GM12878 (cell line): Measurements from ENCODE around the gene CTXND1. TPM values are rescaled to one million over a fixed set of nuclear protein-coding genes. Genes with fewer than 3 reads are reported as not detected.

Experiments
- ATAC-seq: fragments of 200-7000 bp; cut with Tn5 transposase; 3 replicates; pipeline ENCODE4 v1.9.1; 2020; ENCODE audit warnings: mild to moderate bottlenecking, moderate library complexity
- BruUV-seq: library from RNA; stranded (reverse); fragments of 400-500 nt; replicated peaks from 2 replicates; lab custom pipeline; 2021; lab: Mats Ljungman, UMichigan
- CTCF ChIA-PET: fragments of 300-600 bp; sonication (Branson Sonifier 250); formaldehyde crosslinking; extraction: SDS; loops from one replicate; lab custom pipeline; 2021; ENCODE audit warnings: inconsistent platforms; lab: Yijun Ruan, JAX
- POLR2A ChIA-PET: fragments of 350-600 bp; formaldehyde crosslinking; extraction: SDS; loops from one replicate; lab custom pipeline; 2021; ENCODE audit warnings: inconsistent platforms; lab: Charles Lee
- RAD21 ChIA-PET: fragments of 300-600 bp; sonication (Branson Sonifier 250); formaldehyde crosslinking; loops from one replicate; lab custom pipeline; 2023; ENCODE audit warnings: antibody characterized with exemption; ENCODE audit not compliant: unreplicated experiment; lab: Charles Lee
- SMC1A ChIA-PET: fragments of 300-600 bp; sonication (Branson Sonifier 250); formaldehyde crosslinking; loops from one replicate; lab custom pipeline; 2023; ENCODE audit not compliant: unreplicated experiment, uncharacterized antibody; lab: Charles Lee
- DNase-seq: peaks from one replicate; pipeline ENCODE4 v3.0.0-alpha.2; 2011; ENCODE audit warnings: low read depth, low spot score
- FAIRE-seq: peaks from 3 replicates; lab custom pipeline; 2011; peaks lifted over from hg19 to GRCh38; lab: Jason Lieb, UNC
- H2AFZ ChIP-seq: 2 replicates; pipeline ENCODE4 v1.6.0; 2011; ENCODE audit warnings: low read depth, low read length, control low read depth; ENCODE audit not compliant: control insufficient read depth
- H3K27ac ChIP-seq: 2 replicates; pipeline ENCODE4 v1.5.1; 2011; ENCODE audit warnings: control low read depth; ENCODE audit not compliant: control insufficient read depth, insufficient read depth
- H3K27me3 ChIP-seq, 2 experiments: replicated peaks in 1 of 2; 2 replicates each; pipeline versions ENCODE4 v1.6.0 to v1.6.1; 2011; ENCODE audit warnings: low read length in 1 of 2; ENCODE audit not compliant: control insufficient read depth in 2 of 2, insufficient read depth in 2 of 2
- H3K36me3 ChIP-seq, 2 experiments: 2 replicates each; pipeline ENCODE4 v1.5.1; 2011; ENCODE audit warnings: low read length in 1 of 2; ENCODE audit not compliant: control insufficient read depth in 2 of 2, insufficient read depth in 2 of 2
- H3K4me1 ChIP-seq: 2 replicates; pipeline ENCODE4 v1.6.1; 2011; ENCODE audit warnings: mild to moderate bottlenecking, low read length, moderate library complexity, mixed read lengths; ENCODE audit not compliant: control insufficient read depth, insufficient read depth
- H3K4me2 ChIP-seq: 2 replicates; pipeline ENCODE4 v1.6.0; 2011; ENCODE audit warnings: control low read depth; ENCODE audit not compliant: control insufficient read depth, insufficient read depth
- H3K4me3 ChIP-seq: fragments of 200-600 bp; sonication (generic); 2 replicates; pipeline ENCODE4 v1.5.1; 2016
- H3K79me2 ChIP-seq: 2 replicates; pipeline ENCODE4 v1.6.0; 2011; ENCODE audit warnings: low read length; ENCODE audit not compliant: control insufficient read depth, insufficient read depth
- H3K9ac ChIP-seq: 2 replicates; pipeline ENCODE4 v1.8.0; 2011; ENCODE audit warnings: low read length, control low read depth, mixed read lengths; ENCODE audit not compliant: control insufficient read depth, insufficient read depth
- H3K9me3 ChIP-seq: replicated peaks from 3 replicates; pipeline ENCODE4 v1.5.1; 2011; ENCODE audit warnings: mild to moderate bottlenecking, low read length; ENCODE audit not compliant: control insufficient read depth, insufficient read depth
- H4K20me1 ChIP-seq: 2 replicates; pipeline ENCODE4 v1.6.0; 2011; ENCODE audit not compliant: control insufficient read depth, insufficient read depth
- BACH1 ChIP-seq: fragments of 450-650 bp; IDR thresholded peaks from 2 replicates; pipeline ENCODE4 v1.6.1; 2017; ENCODE audit warnings: mild to moderate bottlenecking, borderline replicate concordance
- BRCA1 ChIP-seq: IDR thresholded peaks from 2 replicates; pipeline ENCODE4 v1.6.1; 2011; ENCODE audit warnings: low read depth, low read length, improper control_type of control experiment
- CREM ChIP-seq: IDR thresholded peaks from 2 replicates; pipeline ENCODE4 v1.6.1; 2014; ENCODE audit warnings: antibody characterized with exemption, low read depth
- GATAD2B ChIP-seq: fragments of 450-650 bp; conservative IDR thresholded peaks from 2 replicates; pipeline ENCODE4 v1.6.1; 2017; ENCODE audit warnings: low read depth, mild to moderate bottlenecking, moderate library complexity
- JUNB ChIP-seq: IDR thresholded peaks from 2 replicates; pipeline ENCODE4 v1.6.1; 2016; ENCODE audit warnings: antibody characterized with exemption, mild to moderate bottlenecking
- NBN ChIP-seq: fragments of 450-650 bp; IDR thresholded peaks from 2 replicates; pipeline ENCODE4 v1.6.1; 2016
- NFIC ChIP-seq: IDR thresholded peaks from 2 replicates; pipeline ENCODE4 v1.6.1; 2012; ENCODE audit warnings: low read depth, mild to moderate bottlenecking, inconsistent platforms, low read length, moderate library complexity
- SIN3A ChIP-seq: IDR thresholded peaks from 2 replicates; pipeline ENCODE4 v1.6.1; 2012; ENCODE audit warnings: low read depth, low read length, improper control_type of control experiment
- SIX5 ChIP-seq: IDR thresholded peaks from 2 replicates; pipeline ENCODE4 v1.6.1; 2011; ENCODE audit warnings: mild to moderate bottlenecking, low read depth, low read length, moderate library complexity; ENCODE audit not compliant: severe bottlenecking
- SMAD1 ChIP-seq: fragments of 450-650 bp; IDR thresholded peaks from 2 replicates; pipeline ENCODE4 v1.6.1; 2018; ENCODE audit warnings: mild to moderate bottlenecking, low read depth; ENCODE audit not compliant: partially characterized antibody
- SREBF1 ChIP-seq: IDR thresholded peaks from 2 replicates; pipeline ENCODE4 v1.6.1; 2012; ENCODE audit warnings: mild to moderate bottlenecking, low read length
- SREBF2 ChIP-seq: IDR thresholded peaks from 2 replicates; pipeline ENCODE4 v1.6.1; 2012; ENCODE audit warnings: mild to moderate bottlenecking, low read length
- TCF12 ChIP-seq: IDR thresholded peaks from 2 replicates; pipeline ENCODE4 v1.6.1; 2011; ENCODE audit warnings: low read depth, mild to moderate bottlenecking, low read length
- WGBS: methylation state at CpG from one replicate; pipeline ENCODE4 v1.1.6; 2016; ENCODE audit warnings: low lambda C conversion rate; ENCODE audit not compliant: insufficient replicate concordance, insufficient coverage; ENCODE audit errors: missing lambda C conversion rate; 5-methylcytosine and 5-hydroxymethylcytosine counted together
- in situ Hi-C: fragments of 300-500 bp; cut with MboI; formaldehyde crosslinking; loops from 9 replicates; pipeline ENCODE4 v1.14.3; 2018; ENCODE audit warnings: mixed read lengths
- intact Hi-C: fragments of 100-400 bp; cut with micrococcal nuclease; formaldehyde crosslinking; loops from one replicate; pipeline ENCODE4 v1.14.2; 2022; ENCODE audit not compliant: unreplicated experiment
- polyA plus RNA-seq, 11 experiments: library from polyadenylated mRNA; depleted of rRNA in 4 of 11; unstranded in 6 of 11; stranded (reverse) in 5 of 11; fragments of >200 nt; fragmentation: Nextera tagmentation in 4 of 11; fragmentation: Illumina TruSeq in 1 of 11; extraction: Ambion mirVana in 4 of 11; extraction: Trizol in 1 of 11; gene quantifications; 1 replicate in 1 of 11; 2 replicates in 10 of 11; pipeline versions ENCODE4 v1.2.1 to v1.2.3, GENCODE V29; 2011 to 2016; ENCODE audit warnings: inconsistent platforms in 2 of 11, missing spikeins in 2 of 11, low read depth in 1 of 11
- total RNA-seq, 4 experiments: library from RNA; depleted of rRNA in 3 of 4; stranded (reverse); fragments of >200 nt in 3 of 4; fragmentation: Illumina TruSeq in 1 of 4; extraction: Trizol in 1 of 4; gene quantifications; 2 replicates each; pipeline versions ENCODE4 v1.2.1 to v1.2.3, GENCODE V29; 2013 to 2021
- TF ChIP-seq, protein P1 (sequence below): fragments of 450-650 bp; IDR thresholded peaks from 2 replicates; pipeline ENCODE4 v1.6.1; 2016; ENCODE audit warnings: mild to moderate bottlenecking
- TF ChIP-seq, protein P2 (sequence below): fragments of 450-650 bp; formaldehyde crosslinking; IDR thresholded peaks from 2 replicates; pipeline ENCODE4 v1.4.0; 2020; ENCODE audit warnings: mild to moderate bottlenecking, moderate library complexity

CTXND1 gene
- total and polyA plus RNA-seq, 10 of the 15 experiments (the other 5 are each of a cell fraction or from before 2014, with no cell fraction given): under 0.01 to 0.03 (median 0.02) TPM; not detected in 7

DNA sequence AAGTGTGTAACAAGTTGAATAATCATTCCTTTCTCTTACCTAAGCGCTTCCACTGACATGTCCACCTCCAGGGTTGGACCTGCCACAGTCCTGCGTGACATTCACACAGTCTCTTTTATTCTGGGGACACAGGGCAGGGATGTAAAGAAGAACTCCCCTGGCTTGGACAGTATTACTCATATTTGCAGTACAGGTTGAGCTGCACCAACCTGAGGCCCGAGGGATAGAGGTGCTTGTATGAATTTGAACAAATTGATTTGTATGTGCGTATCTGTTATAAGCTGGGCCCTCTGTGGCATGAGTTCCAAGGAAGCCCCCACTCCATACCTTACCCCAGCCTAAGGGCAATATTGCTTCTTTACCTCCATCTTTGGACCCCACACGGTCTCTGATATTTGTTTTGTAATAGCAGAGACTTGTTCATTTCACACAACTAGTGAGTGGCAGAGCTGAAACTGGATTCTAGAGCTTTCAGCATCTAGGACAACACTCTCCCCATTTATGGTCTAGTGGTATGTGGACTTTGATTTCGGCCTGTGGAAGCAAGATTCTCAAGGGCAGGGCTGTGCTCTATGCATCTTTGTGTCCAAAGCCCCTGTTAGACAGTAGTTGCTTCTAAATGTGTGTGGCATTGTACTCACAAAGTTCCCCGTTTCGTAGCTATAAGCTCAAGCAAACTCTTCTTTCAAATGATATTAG, 60.0 kb downstream of the CTXND1 start:
- H3K79me2 ChIP-seq: no peaks in the 10 kb centered on the region
- FAIRE-seq: no peak
- no peak for DNase-seq
- no peaks in the 10 kb centered on the region for H4K20me1 ChIP-seq
- no peak overlapping the region for H2AFZ ChIP-seq
- intact Hi-C loops (no loop called here), in situ Hi-C loops (no loop called here)
- BruUV-seq: no TSS peak
- RAD21 ChIA-PET: no interaction called here
- H3K9me3 ChIP-seq: no peaks in the 10 kb centered on the region
- CTCF ChIA-PET: interaction anchor here (0.6 to 1.1 kb wide), 3 partner anchors 176 to 1009 kb away, joined by 3 to 4 read pairs (median 3); no protein-coding TSS in a partner anchor
- no peak overlapping the region for H3K27ac ChIP-seq
- H3K9ac ChIP-seq: no peak overlapping the region
- ATAC-seq: no peak
- no peak overlapping the region for H3K4me2 ChIP-seq
- no peak overlapping the region for H3K4me3 ChIP-seq
- peaks cover 0 to 2% of the 10 kb centered on the region in 2 experiments; a peak in 1 of 4 replicates for H3K36me3 ChIP-seq
- H3K27me3 ChIP-seq: no peaks in the 10 kb centered on the region
- WGBS: 52% methylated on average over 8 of the region's 8 CpGs
- POLR2A ChIA-PET: interaction anchor here (0.6 kb wide), 1 partner anchor 128 kb away, joined by 3 read pairs; no protein-coding TSS in a partner anchor
- TF ChIP-seq, protein P1, sequence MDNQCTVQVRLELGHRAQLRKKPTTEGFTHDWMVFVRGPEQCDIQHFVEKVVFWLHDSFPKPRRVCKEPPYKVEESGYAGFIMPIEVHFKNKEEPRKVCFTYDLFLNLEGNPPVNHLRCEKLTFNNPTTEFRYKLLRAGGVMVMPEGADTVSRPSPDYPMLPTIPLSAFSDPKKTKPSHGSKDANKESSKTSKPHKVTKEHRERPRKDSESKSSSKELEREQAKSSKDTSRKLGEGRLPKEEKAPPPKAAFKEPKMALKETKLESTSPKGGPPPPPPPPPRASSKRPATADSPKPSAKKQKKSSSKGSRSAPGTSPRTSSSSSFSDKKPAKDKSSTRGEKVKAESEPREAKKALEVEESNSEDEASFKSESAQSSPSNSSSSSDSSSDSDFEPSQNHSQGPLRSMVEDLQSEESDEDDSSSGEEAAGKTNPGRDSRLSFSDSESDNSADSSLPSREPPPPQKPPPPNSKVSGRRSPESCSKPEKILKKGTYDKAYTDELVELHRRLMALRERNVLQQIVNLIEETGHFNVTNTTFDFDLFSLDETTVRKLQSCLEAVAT: no peak
- TF ChIP-seq, protein P2, sequence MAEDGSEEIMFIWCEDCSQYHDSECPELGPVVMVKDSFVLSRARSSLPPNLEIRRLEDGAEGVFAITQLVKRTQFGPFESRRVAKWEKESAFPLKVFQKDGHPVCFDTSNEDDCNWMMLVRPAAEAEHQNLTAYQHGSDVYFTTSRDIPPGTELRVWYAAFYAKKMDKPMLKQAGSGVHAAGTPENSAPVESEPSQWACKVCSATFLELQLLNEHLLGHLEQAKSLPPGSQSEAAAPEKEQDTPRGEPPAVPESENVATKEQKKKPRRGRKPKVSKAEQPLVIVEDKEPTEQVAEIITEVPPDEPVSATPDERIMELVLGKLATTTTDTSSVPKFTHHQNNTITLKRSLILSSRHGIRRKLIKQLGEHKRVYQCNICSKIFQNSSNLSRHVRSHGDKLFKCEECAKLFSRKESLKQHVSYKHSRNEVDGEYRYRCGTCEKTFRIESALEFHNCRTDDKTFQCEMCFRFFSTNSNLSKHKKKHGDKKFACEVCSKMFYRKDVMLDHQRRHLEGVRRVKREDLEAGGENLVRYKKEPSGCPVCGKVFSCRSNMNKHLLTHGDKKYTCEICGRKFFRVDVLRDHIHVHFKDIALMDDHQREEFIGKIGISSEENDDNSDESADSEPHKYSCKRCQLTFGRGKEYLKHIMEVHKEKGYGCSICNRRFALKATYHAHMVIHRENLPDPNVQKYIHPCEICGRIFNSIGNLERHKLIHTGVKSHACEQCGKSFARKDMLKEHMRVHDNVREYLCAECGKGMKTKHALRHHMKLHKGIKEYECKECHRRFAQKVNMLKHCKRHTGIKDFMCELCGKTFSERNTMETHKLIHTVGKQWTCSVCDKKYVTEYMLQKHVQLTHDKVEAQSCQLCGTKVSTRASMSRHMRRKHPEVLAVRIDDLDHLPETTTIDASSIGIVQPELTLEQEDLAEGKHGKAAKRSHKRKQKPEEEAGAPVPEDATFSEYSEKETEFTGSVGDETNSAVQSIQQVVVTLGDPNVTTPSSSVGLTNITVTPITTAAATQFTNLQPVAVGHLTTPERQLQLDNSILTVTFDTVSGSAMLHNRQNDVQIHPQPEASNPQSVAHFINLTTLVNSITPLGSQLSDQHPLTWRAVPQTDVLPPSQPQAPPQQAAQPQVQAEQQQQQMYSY (CRISPR knock-in tag): no peak
- no peak for TF ChIP-seq BRCA1
- no peak for TF ChIP-seq NFIC
- no peak for TF ChIP-seq SMAD1
- no peak for TF ChIP-seq GATAD2B
- TF ChIP-seq SIX5: no peak
- TF ChIP-seq SREBF1: no peak
- TF ChIP-seq BACH1: no peak
- no peak for TF ChIP-seq TCF12
- no peak for TF ChIP-seq CREM
- no peak for TF ChIP-seq NBN
- TF ChIP-seq SIN3A: no peak
- TF ChIP-seq SREBF2: no peak
- no peak for TF ChIP-seq JUNB
- SMC1A ChIA-PET: interaction anchor here (0.6 to 1.6 kb wide), 3 partner anchors 10 to 395 kb away, joined by 3 to 4 read pairs (median 3); no protein-coding TSS in a partner anchor
- H3K4me1 ChIP-seq: no peaks in the 10 kb centered on the region
